Caco-2 (cell line): ENCODE results near the gene BACH2. TPM values are rescaled to one million over a fixed set of nuclear protein-coding genes. Genes with fewer than 3 reads are reported as not detected.

Experiments used
- BruUV-seq: library from RNA; stranded (reverse); fragments of 400-500 nt; replicated peaks from 2 replicates; lab custom pipeline; 2021; lab: Mats Ljungman, UMichigan
- CTCF ChIA-PET: fragments of 300-600 bp; sonication (Branson Sonifier 250); formaldehyde crosslinking; loops from one replicate; lab custom pipeline; 2022; ENCODE audit warnings: antibody characterized with exemption; lab: Charles Lee
- POLR2A ChIA-PET: fragments of 300-600 bp; sonication (Branson Sonifier 250); formaldehyde crosslinking; loops from one replicate; lab custom pipeline; 2022; ENCODE audit warnings: antibody characterized with exemption; lab: Charles Lee
- DNase-seq, 2 experiments: peaks; one replicate each; pipeline versions ENCODE4 v3.0.0 to v3.0.0-alpha.2; 2020 to 2022
- H3K27me3 ChIP-seq: replicated peaks from 2 replicates; pipeline ENCODE4 v1.6.0; 2011; ENCODE audit warnings: low read length; ENCODE audit not compliant: control insufficient read depth, insufficient read depth
- H3K36me3 ChIP-seq: 2 replicates; pipeline ENCODE4 v1.5.1; 2011; ENCODE audit warnings: low read length; ENCODE audit not compliant: control insufficient read depth, insufficient read depth
- H3K4me1 ChIP-seq: fragments of 250-450 bp; sonication (Bioruptor Pico); 2 replicates; pipeline ENCODE4 v1.5.1; 2020; ENCODE audit warnings: mild to moderate bottlenecking
- H3K4me3 ChIP-seq: 2 replicates; pipeline ENCODE4 v1.5.1; 2011; ENCODE audit warnings: low read depth, mild to moderate bottlenecking, control low read depth, low read length
- H3K9me3 ChIP-seq: fragments of 250-450 bp; sonication (Bioruptor Pico); 2 replicates; pipeline ENCODE4 v1.5.1; 2020; ENCODE audit warnings: mild to moderate bottlenecking, moderate library complexity
- H3K27ac Mint-ChIP-seq: one replicate; pipeline ENCODE4 v1.8.0; 2022; ENCODE audit warnings: mixed read lengths; ENCODE audit not compliant: unreplicated experiment
- H3K27me3 Mint-ChIP-seq: one replicate; pipeline ENCODE4 v1.8.0; 2022; ENCODE audit warnings: mixed read lengths; ENCODE audit not compliant: insufficient read depth, unreplicated experiment
- H3K36me3 Mint-ChIP-seq: one replicate; pipeline ENCODE4 v1.8.0; 2022; ENCODE audit warnings: mild to moderate bottlenecking, mixed read lengths; ENCODE audit not compliant: insufficient read depth, unreplicated experiment
- H3K4me1 Mint-ChIP-seq: one replicate; pipeline ENCODE4 v1.8.0; 2022; ENCODE audit warnings: low read depth, mixed read lengths; ENCODE audit not compliant: unreplicated experiment
- H3K4me3 Mint-ChIP-seq: one replicate; pipeline ENCODE4 v1.8.0; 2022; ENCODE audit warnings: mild to moderate bottlenecking, moderate library complexity, mixed read lengths; ENCODE audit not compliant: unreplicated experiment
- H3K9me3 Mint-ChIP-seq: one replicate; pipeline ENCODE4 v1.8.0; 2022; ENCODE audit warnings: mixed read lengths; ENCODE audit not compliant: unreplicated experiment
- CTCF ChIP-seq, 2 experiments: fragments of 200-600 bp in 1 of 2; IDR thresholded peaks; 1 replicate in 1 of 2; 2 replicates in 1 of 2; pipeline versions ENCODE4 v1.5.1 to v1.8.0; 2011 to 2022; ENCODE audit warnings: antibody characterized with exemption in 1 of 2, control low read depth in 1 of 2, inconsistent platforms in 1 of 2, low read depth in 1 of 2, low read length in 1 of 2, mild to moderate bottlenecking in 1 of 2, moderate library complexity in 1 of 2; ENCODE audit not compliant: insufficient read depth in 1 of 2, severe bottlenecking in 1 of 2, unreplicated experiment in 1 of 2
- intact Hi-C: fragments of 100-400 bp; cut with micrococcal nuclease; formaldehyde crosslinking; loops from one replicate; pipeline ENCODE4 v1.10.0; 2022; ENCODE audit not compliant: unreplicated experiment
- total RNA-seq: library from RNA; stranded (reverse); gene quantifications from 2 replicates; pipeline ENCODE4 v1.2.3, GENCODE V29; 2022

Gene BACH2
- total RNA-seq, 1 experiment from 2014 or later = 0.43 TPM

GRCh38 chr6:89944181-89944755 lies 352.4 kb downstream of the BACH2 start:
- Mint-ChIP-seq H3K4me3 (no peak overlapping the region), H3K9me3 (no peaks in the 10 kb centered on the region), H3K4me1 (no peaks in the 10 kb centered on the region), H3K27me3 (peaks cover 10% of the 10 kb centered on the region), H3K27ac (no peak overlapping the region), H3K36me3 (no peaks in the 10 kb centered on the region)
- TF ChIP-seq CTCF (IDR thresholded peaks at IDR 0.05; ENCODE audit: insufficient read depth in 1 of 2, low read depth in 1 of 2, low read length in 1 of 2, severe bottlenecking in 1 of 2, unreplicated experiment in 1 of 2) = no peak
- POLR2A ChIA-PET = no interaction called here
- intact Hi-C loops = loop anchor here (5.0 kb wide), 1 partner anchor 343 kb away; no protein-coding TSS in a partner anchor
- H3K36me3 ChIP-seq = no peaks in the 10 kb centered on the region
- H3K27me3 ChIP-seq = no peaks in the 10 kb centered on the region
- H3K9me3 ChIP-seq = 0 out of 2 replicates have a peak, but pooled peaks cover 4% of the 10 kb centered on the region
- CTCF ChIA-PET = interaction anchor here (0.7 to 1.6 kb wide), 2 partner anchors 9 to 535 kb away, joined by 4 to 6 read pairs; no protein-coding TSS in a partner anchor
- no TSS peak for BruUV-seq
- no peaks in the 10 kb centered on the region for H3K4me1 ChIP-seq
- no peak for DNase-seq
- H3K4me3 ChIP-seq = no peak overlapping the region

- Mint-ChIP-seq H3K4me3 (no peak overlapping the region), H3K36me3 (no peaks in the 10 kb centered on the region), H3K9me3 (no peaks in the 10 kb centered on the region), H3K27ac (no peak overlapping the region), H3K4me1 (no peaks in the 10 kb centered on the region), H3K27me3 (peaks cover 12% of the 10 kb centered on the region)
- no peaks in the 10 kb centered on the region for H3K27me3 ChIP-seq
- no peak overlapping the region for H3K4me3 ChIP-seq
- H3K4me1 ChIP-seq = no peaks in the 10 kb centered on the region
- intact Hi-C loops = loop anchor here (5.0 kb wide), 1 partner anchor 345 kb away; no protein-coding TSS in a partner anchor
- POLR2A ChIA-PET = no interaction called here
- no peak for DNase-seq
- TF ChIP-seq CTCF (IDR thresholded peaks at IDR 0.05; ENCODE audit: insufficient read depth in 1 of 2, low read depth in 1 of 2, low read length in 1 of 2, severe bottlenecking in 1 of 2, unreplicated experiment in 1 of 2) = no peak
- CTCF ChIA-PET = interaction anchor here (1.6 kb wide), 1 partner anchor 537 kb away, joined by 4 read pairs; no protein-coding TSS in a partner anchor
- no TSS peak for BruUV-seq
- H3K9me3 ChIP-seq = 0 out of 2 replicates have a peak, but pooled peaks cover 4% of the 10 kb centered on the region
- H3K36me3 ChIP-seq = no peaks in the 10 kb centered on the region
Measured at GRCh38 chr6:89942601-89943000, 354.0 kb downstream of the BACH2 start.

- H3K4me1 Mint-ChIP-seq = peaks cover under 1% of the 10 kb centered on the region
- no peak for DNase-seq
- intact Hi-C loops = loop anchor here (2.0 to 5.0 kb wide), 3 partner anchors 29 to 345 kb away; no protein-coding TSS in a partner anchor
- no peaks in the 10 kb centered on the region for H3K36me3 ChIP-seq
- peaks cover 12% of the 10 kb centered on the region for H3K27me3 Mint-ChIP-seq
- ChIA-PET POLR2A (no interaction called here), CTCF (interaction anchor here (0.8 kb wide), 1 partner anchor 33 kb away, joined by 3 read pairs; no protein-coding TSS in a partner anchor)
- TF ChIP-seq CTCF (IDR thresholded peaks at IDR 0.05; ENCODE audit: insufficient read depth in 1 of 2, low read depth in 1 of 2, low read length in 1 of 2, severe bottlenecking in 1 of 2, unreplicated experiment in 1 of 2) = no peak
- 0 out of 2 replicates have a peak, but pooled peaks cover 4% of the 10 kb centered on the region for H3K9me3 ChIP-seq
- H3K27ac Mint-ChIP-seq = no peak overlapping the region
- H3K36me3 Mint-ChIP-seq = no peaks in the 10 kb centered on the region
- no peaks in the 10 kb centered on the region for H3K27me3 ChIP-seq
- H3K4me3 ChIP-seq = no peak overlapping the region
- H3K4me3 Mint-ChIP-seq = no peak overlapping the region
- BruUV-seq = no TSS peak
- H3K4me1 ChIP-seq = no peaks in the 10 kb centered on the region
- no peaks in the 10 kb centered on the region for H3K9me3 Mint-ChIP-seq
Measured at GRCh38 chr6:89941763-89942497, 354.7 kb downstream of the BACH2 start.
